ENCODE data around the gene GPN2. TPM values are rescaled to one million over a fixed set of nuclear protein-coding genes. Genes with fewer than 3 reads are reported as not detected.
A peak's percentile ranks its signal among the peaks of the same experiment; 100 is the strongest.
"Not testable (repeated sequence)": the region's sequence is repeated elsewhere in the genome, so short reads cannot be mapped to it uniquely, and the experiment has no call there.

The GPN2 gene
- polyA plus RNA-seq, 3 donors: 6.5 to 15.6 (median 8.3) TPM

GRCh38 chr1:26909951-26910342 lies 19.9 kb upstream of the GPN2 start:
- H3K27ac ChIP-seq (ENCODE audit: low read depth, low read length): no peak overlapping the region
- 56 to 90% (median 80%) methylated on average over 3 of the region's 3 CpGs for WGBS, 3 donors

GRCh38 chr1:26907071-26907917 lies 17.2 kb upstream of the GPN2 start:
- H3K27ac ChIP-seq (ENCODE audit: low read depth, low read length): no peak overlapping the region
- WGBS, 3 donors: 42 to 72% (median 58%) methylated on average over 6 of the region's 6 CpGs

GRCh38 chr1:26900815-26901511 lies 10.9 kb upstream of the GPN2 start:
- WGBS, 3 donors: 50 to 68% (median 54%) methylated on average over 13 to 17 of the region's 18 CpGs

GRCh38 chr1:26900001-26900814 lies 10.1 kb upstream of the GPN2 start, which contains the start of gene GPATCH3:
Gene GPATCH3 (minus strand): TSS chr1:26900467. CDS start chr1:26900442, 25 bp downstream.
- 0% methylated on average over 50 of the region's 50 CpGs for WGBS, 3 donors
- H3K27ac ChIP-seq (ENCODE audit: low read depth, low read length): peak within 1 kb of the TSS; percentile 51

More at GRCh38 chr1:26900815-26901511, 10.9 kb upstream of the GPN2 start:
- H3K27ac ChIP-seq (ENCODE audit: low read depth, low read length): no peak overlapping the region

GRCh38 chr1:26897351-26897750 lies 7.3 kb upstream of the GPN2 start:
- no peak overlapping the region for H3K27ac ChIP-seq (ENCODE audit: low read depth, low read length)
- 91 to 94% (median 93%) methylated on average over 9 of the region's 9 CpGs for WGBS, 3 donors

GRCh38 chr1:26894263-26894662 lies 4.2 kb upstream of the GPN2 start:
- no peak overlapping the region for H3K27ac ChIP-seq (ENCODE audit: low read depth, low read length)
- 92 to 95% (median 92%) methylated on average over 13 of the region's 13 CpGs for whole genome bisulfite sequencing, 3 donors

GRCh38 chr1:26890467-26890796 lies 349 bp upstream of the GPN2 start:
- WGBS, 3 donors: 0 to 3% (median 3%) methylated on average over 12 of the region's 12 CpGs
- H3K27ac ChIP-seq (ENCODE audit: low read depth, low read length): peak overlapping the region; percentile 26

GRCh38 chr1:26888231-26888630 lies 1.9 kb downstream of the GPN2 start:
- 91 to 100% (median 100%) methylated on average over 1 of the region's 1 CpG for WGBS, 3 donors
- H3K27ac ChIP-seq (ENCODE audit: low read depth, low read length): no peak overlapping the region

- 62 to 79% (median 74%) methylated on average over 1 of the region's 1 CpG for WGBS, 3 donors
Measured at GRCh38 chr1:26887125-26887524, 3.0 kb downstream of the GPN2 start.

GRCh38 chr1:26882696-26883463 lies 7.2 kb downstream of the GPN2 start:
- 86 to 91% (median 88%) methylated on average over 5 of the region's 5 CpGs for whole genome bisulfite sequencing, 3 donors
- no peak overlapping the region for H3K27ac ChIP-seq (ENCODE audit: low read depth, low read length)

More at GRCh38 chr1:26887125-26887524, 3.0 kb downstream of the GPN2 start:
- H3K27ac ChIP-seq (ENCODE audit: low read depth, low read length): no peak overlapping the region

- 80 to 90% (median 87%) methylated on average over 6 of the region's 6 CpGs for WGBS, 3 donors
- H3K27ac ChIP-seq (ENCODE audit: low read depth, low read length): not testable (repeated sequence)
Measured at GRCh38 chr1:26881611-26882010, 8.5 kb downstream of the GPN2 start.

GRCh38 chr1:26879793-26880192 lies 10.3 kb downstream of the GPN2 start:
- no peak overlapping the region for H3K27ac ChIP-seq (ENCODE audit: low read depth, low read length)
- 91 to 95% (median 93%) methylated on average over 4 of the region's 4 CpGs for WGBS, 3 donors

- H3K27ac ChIP-seq (ENCODE audit: low read depth, low read length): no peak overlapping the region
- 62 to 79% (median 72%) methylated on average over 2 of the region's 2 CpGs for WGBS, 3 donors
Measured at GRCh38 chr1:26877326-26877725, 12.8 kb downstream of the GPN2 start.

GRCh38 chr1:26874896-26875295 lies 15.2 kb downstream of the GPN2 start:
- 65 to 79% (median 75%) methylated on average over 4 of the region's 4 CpGs for WGBS, 3 donors
- no peak overlapping the region for H3K27ac ChIP-seq (ENCODE audit: low read depth, low read length)

GRCh38 chr1:26873097-26873496 lies 17.0 kb downstream of the GPN2 start:
- 65 to 77% (median 68%) methylated on average over 2 of the region's 2 CpGs for WGBS, 3 donors
- not testable (repeated sequence) for H3K27ac ChIP-seq (ENCODE audit: low read depth, low read length)

- peak overlapping the region; percentile 90 for H3K27ac ChIP-seq (ENCODE audit: low read depth, low read length)
- 0 to 1% (median 0%) methylated on average over 71 to 75 of the region's 75 CpGs for WGBS, 3 donors
Measured at GRCh38 chr1:26864610-26865480, 25.2 kb downstream of the GPN2 start.

GRCh38 chr1:26863685-26864077 lies 26.4 kb downstream of the GPN2 start:
- no peak overlapping the region for H3K27ac ChIP-seq (ENCODE audit: low read depth, low read length)
- 69 to 70% (median 69%) methylated on average over 15 to 20 of the region's 20 CpGs for WGBS, 3 donors

Data from adipose tissue (tissue), 3 donors.